ENCODE measurements around the gene RAB11B. TPM values are rescaled to one million over a fixed set of nuclear protein-coding genes. Genes with fewer than 3 reads are reported as not detected.

RAB11B gene
- total and polyA plus RNA-seq, 9 of the 15 experiments (the other 6 are each of a cell fraction or from before 2014, with no cell fraction given), result 0.74 to 71.0 (median 13.8) TPM

DNA sequence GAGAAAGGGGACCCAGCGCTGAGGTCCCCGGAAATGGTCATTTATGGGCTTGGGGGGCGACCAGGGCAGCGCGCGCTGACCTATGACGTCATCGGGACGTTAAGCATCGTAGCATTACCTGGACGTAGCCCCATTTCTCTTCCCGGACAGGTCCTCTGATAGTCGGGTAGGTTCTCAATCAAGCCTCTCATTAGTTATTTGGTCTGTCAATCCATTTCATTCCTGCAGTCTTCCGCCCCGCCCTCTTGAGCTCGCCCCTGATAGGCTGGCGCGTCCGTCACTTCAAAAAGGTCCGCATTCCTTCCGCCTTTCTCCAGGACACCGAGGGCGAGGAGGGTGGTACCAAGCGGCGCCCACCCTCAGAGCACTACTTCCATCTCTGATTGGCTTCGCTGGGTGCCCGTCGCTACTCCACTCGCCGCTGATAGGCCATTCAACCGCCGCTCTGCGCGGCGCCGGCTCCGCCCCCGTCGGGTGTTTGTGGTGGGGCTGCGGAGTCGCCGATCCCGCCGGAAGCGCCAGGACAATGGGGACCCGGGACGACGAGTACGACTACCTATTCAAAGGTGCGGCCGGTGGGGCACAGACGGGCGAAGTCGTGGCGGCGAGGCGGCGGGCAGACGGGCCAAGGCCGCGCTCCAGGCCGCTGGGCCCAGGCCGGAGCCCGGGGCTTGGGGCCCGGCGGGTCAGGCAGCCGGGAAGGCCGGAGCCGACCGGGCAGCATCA is at the start of gene RAB11B (continued):
- TF ChIP-seq ZNF561 (CRISPR knock-in tag; conservative IDR thresholded peaks at IDR 0.05) (no peak), ATF3 (IDR thresholded peaks at IDR 0.05) (peak; percentile 100), ATF3 (CRISPR knock-in tag; conservative IDR thresholded peaks at IDR 0.05) (no peak; the same call in 1 of the 2 replicates), ZNF79 (CRISPR knock-in tag; IDR thresholded peaks at IDR 0.05; ENCODE audit: low read depth) (no peak), RAD51 (IDR thresholded peaks at IDR 0.05; ENCODE audit: borderline replicate concordance, low read depth) (no peak), CSDE1 (IDR thresholded peaks at IDR 0.05) (peak in 1 of 2 experiments; percentile 92; a peak in 2 of 4 replicates), REST (IDR thresholded peaks at IDR 0.05; ENCODE audit: borderline replicate concordance) (no peak), REST (CRISPR knock-in tag; IDR thresholded peaks at IDR 0.05; ENCODE audit: low read depth) (peak; percentile 63; the same call in 1 of the 2 replicates), TCF7L2 (IDR thresholded peaks at IDR 0.05; ENCODE audit: low read depth, low read length) (no peak), NR4A1 (CRISPR knock-in tag; IDR thresholded peaks at IDR 0.05) (0 out of 2 replicates have a peak, but pooled peaks have one; percentile 66), NR4A1 (tag; IDR thresholded peaks at IDR 0.05) (peak; percentile 69), RBBP5 (IDR thresholded peaks at IDR 0.05; ENCODE audit: borderline replicate concordance, insufficient read depth, low read length, poor library complexity, severe bottlenecking) (peak; percentile 81), MECOM (CRISPR knock-in tag; IDR thresholded peaks at IDR 0.05) (no peak), ZBTB8A (IDR thresholded peaks at IDR 0.05; ENCODE audit: partially characterized antibody) (no peak), PTBP1 (IDR thresholded peaks at IDR 0.05; ENCODE audit: low read depth, low read length) (no peak), FIP1L1 (IDR thresholded peaks at IDR 0.05; ENCODE audit: low read depth, low read length, poor library complexity, severe bottlenecking) (peak; percentile 90), ZNF583 (CRISPR knock-in tag; IDR thresholded peaks at IDR 0.05) (0 out of 2 replicates have a peak, but pooled peaks have one; percentile 34)
- TF ChIP-seq, protein P1, sequence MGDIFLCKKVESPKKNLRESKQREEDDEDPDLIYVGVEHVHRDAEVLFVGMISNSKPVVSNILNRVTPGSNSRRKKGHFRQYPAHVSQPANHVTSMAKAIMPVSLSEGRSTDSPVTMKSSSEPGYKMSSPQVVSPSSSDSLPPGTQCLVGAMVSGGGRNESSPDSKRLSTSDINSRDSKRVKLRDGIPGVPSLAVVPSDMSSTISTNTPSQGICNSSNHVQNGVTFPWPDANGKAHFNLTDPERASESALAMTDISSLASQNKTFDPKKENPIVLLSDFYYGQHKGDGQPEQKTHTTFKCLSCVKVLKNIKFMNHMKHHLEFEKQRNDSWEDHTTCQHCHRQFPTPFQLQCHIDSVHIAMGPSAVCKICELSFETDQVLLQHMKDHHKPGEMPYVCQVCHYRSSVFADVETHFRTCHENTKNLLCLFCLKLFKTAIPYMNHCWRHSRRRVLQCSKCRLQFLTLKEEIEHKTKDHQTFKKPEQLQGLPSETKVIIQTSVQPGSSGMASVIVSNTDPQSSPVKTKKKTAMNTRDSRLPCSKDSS (IDR thresholded peaks at IDR 0.05; ENCODE audit: low read depth, partially characterized antibody), result no peak

Measured in K562 (cell line).